ENCODE measurements around the gene TRAF1.

- TF ChIP-seq, protein P1, sequence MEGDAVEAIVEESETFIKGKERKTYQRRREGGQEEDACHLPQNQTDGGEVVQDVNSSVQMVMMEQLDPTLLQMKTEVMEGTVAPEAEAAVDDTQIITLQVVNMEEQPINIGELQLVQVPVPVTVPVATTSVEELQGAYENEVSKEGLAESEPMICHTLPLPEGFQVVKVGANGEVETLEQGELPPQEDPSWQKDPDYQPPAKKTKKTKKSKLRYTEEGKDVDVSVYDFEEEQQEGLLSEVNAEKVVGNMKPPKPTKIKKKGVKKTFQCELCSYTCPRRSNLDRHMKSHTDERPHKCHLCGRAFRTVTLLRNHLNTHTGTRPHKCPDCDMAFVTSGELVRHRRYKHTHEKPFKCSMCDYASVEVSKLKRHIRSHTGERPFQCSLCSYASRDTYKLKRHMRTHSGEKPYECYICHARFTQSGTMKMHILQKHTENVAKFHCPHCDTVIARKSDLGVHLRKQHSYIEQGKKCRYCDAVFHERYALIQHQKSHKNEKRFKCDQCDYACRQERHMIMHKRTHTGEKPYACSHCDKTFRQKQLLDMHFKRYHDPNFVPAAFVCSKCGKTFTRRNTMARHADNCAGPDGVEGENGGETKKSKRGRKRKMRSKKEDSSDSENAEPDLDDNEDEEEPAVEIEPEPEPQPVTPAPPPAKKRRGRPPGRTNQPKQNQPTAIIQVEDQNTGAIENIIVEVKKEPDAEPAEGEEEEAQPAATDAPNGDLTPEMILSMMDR (conservative IDR thresholded peaks at IDR 0.05; ENCODE audit: low read length): no peak
- TF ChIP-seq EZH2phosphoT487 (IDR thresholded peaks at IDR 0.05; ENCODE audit: borderline replicate concordance): no peak
Observed at GRCh38 chr9:120894321-120895148, 32.1 kb downstream of the TRAF1 start.
